ENCODE measurements around the gene MAPK14. TPM values are rescaled to one million over a fixed set of nuclear protein-coding genes. Genes with fewer than 3 reads are reported as not detected.
A peak's percentile ranks its signal among the peaks of the same experiment; 100 is the strongest.

Gene MAPK14
- total and polyA plus RNA-seq, 9 of the 15 experiments (the other 6 are each of a cell fraction or from before 2014, with no cell fraction given): 8.8 to 62.7 (median 35.5) TPM

DNA sequence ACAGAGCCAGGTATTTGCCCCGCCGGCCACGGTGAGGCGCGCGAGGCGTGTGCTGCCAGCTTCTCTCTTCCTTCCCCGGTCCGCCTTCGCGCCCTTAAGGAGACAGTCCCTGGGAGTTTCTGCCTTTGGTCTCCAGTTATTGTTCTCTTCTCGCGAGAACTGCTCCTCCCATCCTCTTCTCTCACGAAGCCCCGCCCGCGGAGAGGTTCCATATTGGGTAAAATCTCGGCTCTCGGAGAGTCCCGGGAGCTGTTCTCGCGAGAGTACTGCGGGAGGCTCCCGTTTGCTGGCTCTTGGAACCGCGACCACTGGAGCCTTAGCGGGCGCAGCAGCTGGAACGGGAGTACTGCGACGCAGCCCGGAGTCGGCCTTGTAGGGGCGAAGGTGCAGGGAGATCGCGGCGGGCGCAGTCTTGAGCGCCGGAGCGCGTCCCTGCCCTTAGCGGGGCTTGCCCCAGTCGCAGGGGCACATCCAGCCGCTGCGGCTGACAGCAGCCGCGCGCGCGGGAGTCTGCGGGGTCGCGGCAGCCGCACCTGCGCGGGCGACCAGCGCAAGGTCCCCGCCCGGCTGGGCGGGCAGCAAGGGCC, at the start of gene MAPK14 (continued):
- TF ChIP-seq, protein P1, sequence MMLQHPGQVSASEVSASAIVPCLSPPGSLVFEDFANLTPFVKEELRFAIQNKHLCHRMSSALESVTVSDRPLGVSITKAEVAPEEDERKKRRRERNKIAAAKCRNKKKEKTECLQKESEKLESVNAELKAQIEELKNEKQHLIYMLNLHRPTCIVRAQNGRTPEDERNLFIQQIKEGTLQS (IDR thresholded peaks at IDR 0.05): no peak
- TF ChIP-seq, protein P1 (CRISPR knock-in tag; conservative IDR thresholded peaks at IDR 0.05): peak; percentile 80; the same call in 1 of the 2 replicates
- TF ChIP-seq, protein P2, sequence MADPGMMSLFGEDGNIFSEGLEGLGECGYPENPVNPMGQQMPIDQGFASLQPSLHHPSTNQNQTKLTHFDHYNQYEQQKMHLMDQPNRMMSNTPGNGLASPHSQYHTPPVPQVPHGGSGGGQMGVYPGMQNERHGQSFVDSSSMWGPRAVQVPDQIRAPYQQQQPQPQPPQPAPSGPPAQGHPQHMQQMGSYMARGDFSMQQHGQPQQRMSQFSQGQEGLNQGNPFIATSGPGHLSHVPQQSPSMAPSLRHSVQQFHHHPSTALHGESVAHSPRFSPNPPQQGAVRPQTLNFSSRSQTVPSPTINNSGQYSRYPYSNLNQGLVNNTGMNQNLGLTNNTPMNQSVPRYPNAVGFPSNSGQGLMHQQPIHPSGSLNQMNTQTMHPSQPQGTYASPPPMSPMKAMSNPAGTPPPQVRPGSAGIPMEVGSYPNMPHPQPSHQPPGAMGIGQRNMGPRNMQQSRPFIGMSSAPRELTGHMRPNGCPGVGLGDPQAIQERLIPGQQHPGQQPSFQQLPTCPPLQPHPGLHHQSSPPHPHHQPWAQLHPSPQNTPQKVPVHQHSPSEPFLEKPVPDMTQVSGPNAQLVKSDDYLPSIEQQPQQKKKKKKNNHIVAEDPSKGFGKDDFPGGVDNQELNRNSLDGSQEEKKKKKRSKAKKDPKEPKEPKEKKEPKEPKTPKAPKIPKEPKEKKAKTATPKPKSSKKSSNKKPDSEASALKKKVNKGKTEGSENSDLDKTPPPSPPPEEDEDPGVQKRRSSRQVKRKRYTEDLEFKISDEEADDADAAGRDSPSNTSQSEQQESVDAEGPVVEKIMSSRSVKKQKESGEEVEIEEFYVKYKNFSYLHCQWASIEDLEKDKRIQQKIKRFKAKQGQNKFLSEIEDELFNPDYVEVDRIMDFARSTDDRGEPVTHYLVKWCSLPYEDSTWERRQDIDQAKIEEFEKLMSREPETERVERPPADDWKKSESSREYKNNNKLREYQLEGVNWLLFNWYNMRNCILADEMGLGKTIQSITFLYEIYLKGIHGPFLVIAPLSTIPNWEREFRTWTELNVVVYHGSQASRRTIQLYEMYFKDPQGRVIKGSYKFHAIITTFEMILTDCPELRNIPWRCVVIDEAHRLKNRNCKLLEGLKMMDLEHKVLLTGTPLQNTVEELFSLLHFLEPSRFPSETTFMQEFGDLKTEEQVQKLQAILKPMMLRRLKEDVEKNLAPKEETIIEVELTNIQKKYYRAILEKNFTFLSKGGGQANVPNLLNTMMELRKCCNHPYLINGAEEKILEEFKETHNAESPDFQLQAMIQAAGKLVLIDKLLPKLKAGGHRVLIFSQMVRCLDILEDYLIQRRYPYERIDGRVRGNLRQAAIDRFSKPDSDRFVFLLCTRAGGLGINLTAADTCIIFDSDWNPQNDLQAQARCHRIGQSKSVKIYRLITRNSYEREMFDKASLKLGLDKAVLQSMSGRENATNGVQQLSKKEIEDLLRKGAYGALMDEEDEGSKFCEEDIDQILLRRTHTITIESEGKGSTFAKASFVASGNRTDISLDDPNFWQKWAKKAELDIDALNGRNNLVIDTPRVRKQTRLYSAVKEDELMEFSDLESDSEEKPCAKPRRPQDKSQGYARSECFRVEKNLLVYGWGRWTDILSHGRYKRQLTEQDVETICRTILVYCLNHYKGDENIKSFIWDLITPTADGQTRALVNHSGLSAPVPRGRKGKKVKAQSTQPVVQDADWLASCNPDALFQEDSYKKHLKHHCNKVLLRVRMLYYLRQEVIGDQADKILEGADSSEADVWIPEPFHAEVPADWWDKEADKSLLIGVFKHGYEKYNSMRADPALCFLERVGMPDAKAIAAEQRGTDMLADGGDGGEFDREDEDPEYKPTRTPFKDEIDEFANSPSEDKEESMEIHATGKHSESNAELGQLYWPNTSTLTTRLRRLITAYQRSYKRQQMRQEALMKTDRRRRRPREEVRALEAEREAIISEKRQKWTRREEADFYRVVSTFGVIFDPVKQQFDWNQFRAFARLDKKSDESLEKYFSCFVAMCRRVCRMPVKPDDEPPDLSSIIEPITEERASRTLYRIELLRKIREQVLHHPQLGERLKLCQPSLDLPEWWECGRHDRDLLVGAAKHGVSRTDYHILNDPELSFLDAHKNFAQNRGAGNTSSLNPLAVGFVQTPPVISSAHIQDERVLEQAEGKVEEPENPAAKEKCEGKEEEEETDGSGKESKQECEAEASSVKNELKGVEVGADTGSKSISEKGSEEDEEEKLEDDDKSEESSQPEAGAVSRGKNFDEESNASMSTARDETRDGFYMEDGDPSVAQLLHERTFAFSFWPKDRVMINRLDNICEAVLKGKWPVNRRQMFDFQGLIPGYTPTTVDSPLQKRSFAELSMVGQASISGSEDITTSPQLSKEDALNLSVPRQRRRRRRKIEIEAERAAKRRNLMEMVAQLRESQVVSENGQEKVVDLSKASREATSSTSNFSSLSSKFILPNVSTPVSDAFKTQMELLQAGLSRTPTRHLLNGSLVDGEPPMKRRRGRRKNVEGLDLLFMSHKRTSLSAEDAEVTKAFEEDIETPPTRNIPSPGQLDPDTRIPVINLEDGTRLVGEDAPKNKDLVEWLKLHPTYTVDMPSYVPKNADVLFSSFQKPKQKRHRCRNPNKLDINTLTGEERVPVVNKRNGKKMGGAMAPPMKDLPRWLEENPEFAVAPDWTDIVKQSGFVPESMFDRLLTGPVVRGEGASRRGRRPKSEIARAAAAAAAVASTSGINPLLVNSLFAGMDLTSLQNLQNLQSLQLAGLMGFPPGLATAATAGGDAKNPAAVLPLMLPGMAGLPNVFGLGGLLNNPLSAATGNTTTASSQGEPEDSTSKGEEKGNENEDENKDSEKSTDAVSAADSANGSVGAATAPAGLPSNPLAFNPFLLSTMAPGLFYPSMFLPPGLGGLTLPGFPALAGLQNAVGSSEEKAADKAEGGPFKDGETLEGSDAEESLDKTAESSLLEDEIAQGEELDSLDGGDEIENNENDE (IDR thresholded peaks at IDR 0.05; ENCODE audit: low read depth, low read length): no peak
- TF ChIP-seq TEAD4 (IDR thresholded peaks at IDR 0.05; ENCODE audit: low read length) (peak; percentile 69), TEAD4 (CRISPR knock-in tag; IDR thresholded peaks at IDR 0.05; ENCODE audit: borderline replicate concordance) (no peak), PML (IDR thresholded peaks at IDR 0.05; ENCODE audit: low read length) (peak; percentile 82; the same call in 1 of the 2 replicates), ILK (tag; IDR thresholded peaks at IDR 0.05; ENCODE audit: borderline replicate concordance, low read depth) (no peak), FOXM1 (IDR thresholded peaks at IDR 0.05; ENCODE audit: low read depth) (no peak), FOXM1 (CRISPR knock-in tag; IDR thresholded peaks at IDR 0.05; ENCODE audit: low read depth) (peak; percentile 93; the same call in 1 of the 2 replicates), HDAC1 (IDR thresholded peaks at IDR 0.05) (peak in 1 of 2 experiments; percentile 20; a peak in 1 of 4 replicates), ATF1 (CRISPR knock-in tag; IDR thresholded peaks at IDR 0.05) (no peak), ATF1 (tag; IDR thresholded peaks at IDR 0.05) (peak; percentile 45), ZNF695 (CRISPR knock-in tag; IDR thresholded peaks at IDR 0.05) (no peak), TAL1 (IDR thresholded peaks at IDR 0.05) (no peak)
- TF ChIP-seq, protein P3, sequence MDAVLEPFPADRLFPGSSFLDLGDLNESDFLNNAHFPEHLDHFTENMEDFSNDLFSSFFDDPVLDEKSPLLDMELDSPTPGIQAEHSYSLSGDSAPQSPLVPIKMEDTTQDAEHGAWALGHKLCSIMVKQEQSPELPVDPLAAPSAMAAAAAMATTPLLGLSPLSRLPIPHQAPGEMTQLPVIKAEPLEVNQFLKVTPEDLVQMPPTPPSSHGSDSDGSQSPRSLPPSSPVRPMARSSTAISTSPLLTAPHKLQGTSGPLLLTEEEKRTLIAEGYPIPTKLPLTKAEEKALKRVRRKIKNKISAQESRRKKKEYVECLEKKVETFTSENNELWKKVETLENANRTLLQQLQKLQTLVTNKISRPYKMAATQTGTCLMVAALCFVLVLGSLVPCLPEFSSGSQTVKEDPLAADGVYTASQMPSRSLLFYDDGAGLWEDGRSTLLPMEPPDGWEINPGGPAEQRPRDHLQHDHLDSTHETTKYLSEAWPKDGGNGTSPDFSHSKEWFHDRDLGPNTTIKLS (IDR thresholded peaks at IDR 0.05; ENCODE audit: borderline replicate concordance, low read depth): peak; percentile 99
